Measurements from ENCODE around the gene LCN10.
A peak's percentile ranks its signal among the peaks of the same experiment; 100 is the strongest.

Gene LCN10

DNA sequence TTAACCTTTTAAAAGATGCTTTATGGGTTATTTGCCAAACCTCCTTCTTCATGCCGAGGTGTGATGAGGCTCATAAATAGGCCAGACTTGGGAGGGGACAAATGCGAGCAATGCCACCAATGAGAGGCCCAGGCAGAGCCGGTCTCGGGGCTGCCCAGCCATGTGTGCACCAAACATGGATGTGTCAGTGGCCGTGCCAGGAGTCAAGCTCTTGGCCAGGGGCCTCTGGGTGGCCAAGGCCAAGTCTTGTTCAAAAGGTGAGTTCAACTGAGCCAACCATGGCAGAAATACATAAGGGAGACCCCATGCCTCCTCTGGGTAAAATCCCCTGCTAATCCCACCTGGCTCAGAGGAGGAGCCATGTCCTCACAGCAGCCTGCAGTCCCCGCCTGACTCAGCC lies 32.5 kb upstream of the LCN10 start:
- Histone ChIP-seq H3K27me3 (ENCODE audit: insufficient read depth, low read length, poor library complexity) (peaks cover 11% of the 10 kb centered on the region), H3K4me1 (ENCODE audit: insufficient read depth, low read length) (no peaks in the 10 kb centered on the region), H3K27ac (ENCODE audit: low read length) (no peak overlapping the region), H3K4me3 (ENCODE audit: low read depth in 1 of 2, low read length in 2 of 2) (no peak overlapping the region), H3K9ac (ENCODE audit: low read depth, low read length) (no peak overlapping the region), H3K4me2 (ENCODE audit: insufficient read depth, low read length) (no peak overlapping the region), H4K20me1 (ENCODE audit: insufficient read depth, low read length) (no peaks in the 10 kb centered on the region), H3K9me3 (ENCODE audit: insufficient read depth, low read length, severe bottlenecking) (peaks cover 8% of the 10 kb centered on the region), H2AFZ (ENCODE audit: low read depth, low read length) (no peak overlapping the region), H3K79me2 (ENCODE audit: insufficient read depth, low read length) (no peaks in the 10 kb centered on the region), H3K36me3 (ENCODE audit: insufficient read depth, low read length) (no peaks in the 10 kb centered on the region)
- no peak for ATAC-seq (ENCODE audit: insufficient read depth, low read depth)
- DNase-seq, result no peak
- TF ChIP-seq CTCF (IDR thresholded peaks at IDR 0.05; ENCODE audit: borderline replicate concordance, extremely low read depth, low read length, poor library complexity, severe bottlenecking), result no peak
- TF ChIP-seq EZH2 (IDR thresholded peaks at IDR 0.05; ENCODE audit: borderline replicate concordance, low read depth, low read length, severe bottlenecking), result no peak

DNA sequence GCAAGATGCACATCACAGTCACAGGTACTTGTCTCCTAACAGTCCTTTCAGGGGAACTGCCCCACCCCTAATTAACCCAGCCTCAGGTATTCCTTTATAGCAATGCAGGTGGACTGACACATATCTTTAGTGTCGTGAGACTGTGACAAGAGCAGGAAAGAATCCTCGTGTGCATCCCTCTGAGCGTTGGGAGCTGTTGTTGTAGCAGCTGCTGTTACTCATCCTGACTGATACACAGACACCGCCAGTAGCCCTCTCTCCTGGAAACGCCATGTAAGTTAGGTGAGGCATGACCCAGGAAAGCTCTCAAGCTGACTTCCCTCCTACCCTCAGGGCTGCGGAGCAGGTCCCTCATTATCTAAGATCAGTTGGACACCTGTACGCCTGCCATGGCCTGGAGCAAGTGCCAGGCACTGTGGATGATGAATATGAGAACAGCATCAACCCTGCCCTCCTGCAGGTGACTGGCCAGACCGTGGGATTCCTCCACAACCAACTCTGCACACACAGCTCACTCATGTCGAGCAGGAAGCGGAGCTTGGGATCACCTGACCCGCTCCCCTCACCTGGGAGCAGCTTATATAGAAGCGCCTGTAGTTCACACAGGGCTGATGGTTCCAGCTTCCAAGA lies 31.8 kb upstream of the LCN10 start:
- H4K20me1 ChIP-seq (ENCODE audit: insufficient read depth, low read length), result no peaks in the 10 kb centered on the region
- H3K4me2 ChIP-seq (ENCODE audit: insufficient read depth, low read length), result no peak overlapping the region
- H2AFZ ChIP-seq (ENCODE audit: low read depth, low read length), result no peak overlapping the region

DNA sequence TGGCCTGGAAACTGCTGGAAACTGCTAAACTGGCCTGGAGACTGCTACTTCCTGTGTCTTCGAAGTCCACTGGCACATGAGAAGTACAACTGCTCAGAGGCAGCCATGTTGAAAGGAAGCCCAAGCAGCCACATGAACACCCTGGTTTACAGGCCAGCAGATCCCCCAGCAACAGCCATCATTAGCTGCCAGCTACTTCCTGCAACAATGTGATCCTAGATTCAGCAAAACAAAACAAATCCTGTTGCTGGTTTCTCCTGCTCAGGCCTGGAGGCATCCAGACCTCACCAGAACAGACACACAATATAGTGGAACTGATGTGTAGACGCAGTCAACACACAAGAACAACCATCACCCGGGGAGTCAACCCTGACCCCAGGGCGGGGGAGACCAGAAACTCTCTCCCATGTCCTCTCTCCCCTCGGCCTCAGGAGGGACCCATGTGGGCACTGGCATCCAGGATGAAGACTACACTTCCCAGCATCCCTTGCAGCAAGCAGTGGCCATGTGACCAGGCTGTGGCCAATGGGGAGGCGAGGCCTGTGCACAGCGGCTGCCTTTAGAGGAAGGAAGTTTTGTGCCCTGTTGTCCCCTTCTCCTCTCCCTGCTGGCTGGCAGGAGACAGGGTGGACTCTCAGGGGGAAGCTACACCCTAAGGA lies 30.8 kb upstream of the LCN10 start:
- Histone ChIP-seq H3K36me3 (ENCODE audit: insufficient read depth, low read length) (no peaks in the 10 kb centered on the region), H3K4me3 (ENCODE audit: low read depth in 1 of 2, low read length in 2 of 2) (no peak overlapping the region), H3K27ac (ENCODE audit: low read length) (no peak overlapping the region), H3K9me3 (ENCODE audit: insufficient read depth, low read length, severe bottlenecking) (peaks cover 8% of the 10 kb centered on the region), H3K4me1 (ENCODE audit: insufficient read depth, low read length) (no peaks in the 10 kb centered on the region), H3K79me2 (ENCODE audit: insufficient read depth, low read length) (no peaks in the 10 kb centered on the region), H3K4me2 (ENCODE audit: insufficient read depth, low read length) (no peak overlapping the region), H4K20me1 (ENCODE audit: insufficient read depth, low read length) (no peaks in the 10 kb centered on the region), H3K9ac (ENCODE audit: low read depth, low read length) (no peak overlapping the region), H2AFZ (ENCODE audit: low read depth, low read length) (peak overlapping the region; percentile 47; the same call in 1 of the 2 replicates), H3K27me3 (ENCODE audit: insufficient read depth, low read length, poor library complexity) (peaks cover 3% of the 10 kb centered on the region)
- peak; percentile 43 for DNase-seq
- no peak for TF ChIP-seq EZH2 (IDR thresholded peaks at IDR 0.05; ENCODE audit: borderline replicate concordance, low read depth, low read length, severe bottlenecking)
- no peak for TF ChIP-seq CTCF (IDR thresholded peaks at IDR 0.05; ENCODE audit: borderline replicate concordance, extremely low read depth, low read length, poor library complexity, severe bottlenecking)
- ATAC-seq (ENCODE audit: insufficient read depth, low read depth), result peak; percentile 74

More for the DNA sequence above, 31.8 kb upstream of the LCN10 start:
- Histone ChIP-seq H3K4me3 (ENCODE audit: low read depth in 1 of 2, low read length in 2 of 2) (no peak overlapping the region), H3K9ac (ENCODE audit: low read depth, low read length) (no peak overlapping the region), H3K27ac (ENCODE audit: low read length) (no peak overlapping the region), H3K4me1 (ENCODE audit: insufficient read depth, low read length) (no peaks in the 10 kb centered on the region), H3K79me2 (ENCODE audit: insufficient read depth, low read length) (no peaks in the 10 kb centered on the region), H3K27me3 (ENCODE audit: insufficient read depth, low read length, poor library complexity) (peaks cover 7% of the 10 kb centered on the region), H3K36me3 (ENCODE audit: insufficient read depth, low read length) (no peaks in the 10 kb centered on the region), H3K9me3 (ENCODE audit: insufficient read depth, low read length, severe bottlenecking) (peaks cover 8% of the 10 kb centered on the region)
- ATAC-seq (ENCODE audit: insufficient read depth, low read depth) (no peak), DNase-seq (no peak)
- TF ChIP-seq EZH2 (IDR thresholded peaks at IDR 0.05; ENCODE audit: borderline replicate concordance, low read depth, low read length, severe bottlenecking) (no peak), CTCF (IDR thresholded peaks at IDR 0.05; ENCODE audit: borderline replicate concordance, extremely low read depth, low read length, poor library complexity, severe bottlenecking) (no peak)

All from DND-41 (cell line).